ENCODE results near the gene MGAT3.
"Not testable (repeated sequence)": the region's sequence is repeated elsewhere in the genome, so short reads cannot be mapped to it uniquely, and the experiment has no call there.

The MGAT3 gene

GRCh38 chr22:39456522-39457197 lies at the start of gene MGAT3:
Gene MGAT3, plus strand, starts transcription at chr22:39457012. Its CDS starts 30,336 bp downstream, at chr22:39487348.
- no peak for DNase-seq

GRCh38 chr22:39408173-39408572 lies 48.6 kb upstream of the MGAT3 start:
- no peak for DNase-seq

- DNase-seq, result no peak
These were observed 48.0 kb upstream of the MGAT3 start for GRCh38 chr22:39408807-39409206.

GRCh38 chr22:39409516-39410029 lies 47.2 kb upstream of the MGAT3 start:
- DNase-seq, result no peak

- DNase-seq, result no peak
These were observed 46.5 kb upstream of the MGAT3 start for GRCh38 chr22:39410264-39410663.

GRCh38 chr22:39411828-39412365 lies 44.9 kb upstream of the MGAT3 start:
- not testable (repeated sequence) for DNase-seq

- not testable (repeated sequence) for DNase-seq
These were observed 43.6 kb upstream of the MGAT3 start for GRCh38 chr22:39413204-39413603.

GRCh38 chr22:39414377-39414776 lies 42.4 kb upstream of the MGAT3 start:
- no peak for DNase-seq

- no peak for DNase-seq
These were observed 41.9 kb upstream of the MGAT3 start for GRCh38 chr22:39414886-39415285.

- no peak for DNase-seq
These were observed 41.3 kb upstream of the MGAT3 start for GRCh38 chr22:39415506-39415905.

GRCh38 chr22:39416319-39416718 lies 40.5 kb upstream of the MGAT3 start:
- DNase-seq, result no peak

GRCh38 chr22:39417641-39418040 lies 39.2 kb upstream of the MGAT3 start:
- no peak for DNase-seq

GRCh38 chr22:39418696-39419095 lies 38.1 kb upstream of the MGAT3 start:
- DNase-seq, result no peak

GRCh38 chr22:39419096-39419495 lies 37.7 kb upstream of the MGAT3 start:
- no peak for DNase-seq

GRCh38 chr22:39419911-39420310 lies 36.9 kb upstream of the MGAT3 start:
- no peak for DNase-seq

GRCh38 chr22:39421691-39422090 lies 35.1 kb upstream of the MGAT3 start:
- no peak for DNase-seq

- no peak for DNase-seq
These were observed 34.7 kb upstream of the MGAT3 start for GRCh38 chr22:39422101-39422500.

GRCh38 chr22:39422721-39423120 lies 34.1 kb upstream of the MGAT3 start:
- no peak for DNase-seq

- DNase-seq, result no peak
These were observed 32.8 kb upstream of the MGAT3 start for GRCh38 chr22:39423976-39424375.

- DNase-seq, result no peak
These were observed 30.3 kb upstream of the MGAT3 start for GRCh38 chr22:39426380-39427043.

GRCh38 chr22:39427751-39428596 lies 28.8 kb upstream of the MGAT3 start:
- DNase-seq, result no peak

- DNase-seq, result no peak
These were observed 28.2 kb upstream of the MGAT3 start for GRCh38 chr22:39428597-39429071.

- DNase-seq, result no peak
These were observed 27.6 kb upstream of the MGAT3 start for GRCh38 chr22:39429186-39429585.

All from CD4-positive, alpha-beta T cell treated with Interleukin-4 for 4 hours (primary cell).